ENCODE results near the gene HYAL4.
"Not testable (repeated sequence)": the region's sequence is repeated elsewhere in the genome, so short reads cannot be mapped to it uniquely, and the experiment has no call there.

The HYAL4 gene

GRCh38 chr7:123805287-123805686 is 39.7 kb upstream of the HYAL4 start:
- TF ChIP-seq CTCF (IDR thresholded peaks at IDR 0.05; ENCODE audit: low read depth, low read length) = no peak
- in situ Hi-C loops (cut with HindIII; ENCODE audit: low sequenced_read_pairs) = no loop called here
- no peak overlapping the region for H3K4me3 ChIP-seq (ENCODE audit: low read depth, low read length)
- no peak for DNase-seq (ENCODE audit: low read depth, low spot score)

GRCh38 chr7:123809471-123809870 is 35.5 kb upstream of the HYAL4 start:
- no peak overlapping the region for H3K4me3 ChIP-seq (ENCODE audit: low read depth, low read length)
- in situ Hi-C loops (cut with HindIII; ENCODE audit: low sequenced_read_pairs) = no loop called here
- TF ChIP-seq CTCF (IDR thresholded peaks at IDR 0.05; ENCODE audit: low read depth, low read length) = no peak
- DNase-seq (ENCODE audit: low read depth, low spot score) = no peak

GRCh38 chr7:123811056-123811455 is 33.9 kb upstream of the HYAL4 start:
- DNase-seq (ENCODE audit: low read depth, low spot score) = no peak
- no peak overlapping the region for H3K4me3 ChIP-seq (ENCODE audit: low read depth, low read length)
- in situ Hi-C loops (cut with HindIII; ENCODE audit: low sequenced_read_pairs) = no loop called here
- no peak for TF ChIP-seq CTCF (IDR thresholded peaks at IDR 0.05; ENCODE audit: low read depth, low read length)

- no peak overlapping the region for H3K4me3 ChIP-seq (ENCODE audit: low read depth, low read length)
- TF ChIP-seq CTCF (IDR thresholded peaks at IDR 0.05; ENCODE audit: low read depth, low read length) = no peak
- DNase-seq (ENCODE audit: low read depth, low spot score) = no peak
- in situ Hi-C loops (cut with HindIII; ENCODE audit: low sequenced_read_pairs) = no loop called here
Measured at GRCh38 chr7:123816916-123817315, 28.1 kb upstream of the HYAL4 start.

GRCh38 chr7:123819001-123819400 is 26.0 kb upstream of the HYAL4 start:
- TF ChIP-seq CTCF (IDR thresholded peaks at IDR 0.05; ENCODE audit: low read depth, low read length) = no peak
- in situ Hi-C loops (cut with HindIII; ENCODE audit: low sequenced_read_pairs) = no loop called here
- no peak overlapping the region for H3K4me3 ChIP-seq (ENCODE audit: low read depth, low read length)
- no peak for DNase-seq (ENCODE audit: low read depth, low spot score)

GRCh38 chr7:123819795-123820194 is 25.2 kb upstream of the HYAL4 start:
- H3K4me3 ChIP-seq (ENCODE audit: low read depth, low read length); DNase-seq (ENCODE audit: low read depth, low spot score); in situ Hi-C loops (cut with HindIII; ENCODE audit: low sequenced_read_pairs): not testable (repeated sequence)

GRCh38 chr7:123820864-123821263 is 24.1 kb upstream of the HYAL4 start:
- no peak for DNase-seq (ENCODE audit: low read depth, low spot score)
- no peak overlapping the region for H3K4me3 ChIP-seq (ENCODE audit: low read depth, low read length)
- in situ Hi-C loops (cut with HindIII; ENCODE audit: low sequenced_read_pairs) = no loop called here

More at GRCh38 chr7:123820864-123821263, 24.1 kb upstream of the HYAL4 start:
- no peak for TF ChIP-seq CTCF (IDR thresholded peaks at IDR 0.05; ENCODE audit: low read depth, low read length)

Measured in astrocyte of the spinal cord (primary cell).